CD4-positive, CD25-positive, alpha-beta regulatory T cell (primary cell): ENCODE measurements around the gene COL20A1. TPM values are rescaled to one million over a fixed set of nuclear protein-coding genes. Genes with fewer than 3 reads are reported as not detected.
"Not testable (repeated sequence)": the region's sequence is repeated elsewhere in the genome, so short reads cannot be mapped to it uniquely, and the experiment has no call there.

ENCODE experiments used
- ATAC-seq, 2 donors: fragments of 150-1000 bp; cut with Tn5 transposase; one replicate each; pipeline ENCODE4 v1.10.0; 2021; ENCODE audit warnings: low read depth in 2 of 2, moderate number of reproducible peaks in 2 of 2, moderate library complexity in 1 of 2
- DNase-seq, 3 donors: peaks; one replicate each; pipeline versions ENCODE4 v3.0.0 to v3.0.0-alpha.2; 2012 to 2022; ENCODE audit warnings: mixed read lengths in 1 of 3
- H3K27ac ChIP-seq: one replicate; pipeline ENCODE4 v1.7.0; 2013; ENCODE audit warnings: mild to moderate bottlenecking, low read length; ENCODE audit not compliant: insufficient read depth, poor library complexity, severe bottlenecking
- H3K27me3 ChIP-seq: one replicate; pipeline ENCODE4 v1.7.0; 2013; ENCODE audit warnings: low read length; ENCODE audit not compliant: control insufficient read depth, insufficient read depth
- H3K36me3 ChIP-seq: one replicate; pipeline ENCODE4 v1.7.0; 2013; ENCODE audit warnings: mild to moderate bottlenecking, low read length, moderate library complexity; ENCODE audit not compliant: control insufficient read depth, insufficient read depth
- H3K4me1 ChIP-seq: 2 replicates; pipeline ENCODE4 v1.7.0; 2013; ENCODE audit warnings: mild to moderate bottlenecking, low read length; ENCODE audit not compliant: insufficient read depth, control insufficient read depth, poor library complexity, severe bottlenecking
- H3K4me3 ChIP-seq: one replicate; pipeline ENCODE4 v1.7.0; 2013; ENCODE audit warnings: low read depth, mild to moderate bottlenecking, low read length, moderate library complexity
- H3K9me3 ChIP-seq, 2 experiments: 1 replicate in 1 of 2; 2 replicates in 1 of 2; pipeline ENCODE4 v1.7.0; 2013; ENCODE audit warnings: low read length in 2 of 2, mild to moderate bottlenecking in 1 of 2, moderate library complexity in 1 of 2; ENCODE audit not compliant: control insufficient read depth in 2 of 2
- H3K27ac Mint-ChIP-seq, 3 donors: one replicate each; pipeline ENCODE4 v1.8.0; 2020 to 2022; ENCODE audit warnings: mild to moderate bottlenecking in 3 of 3, mixed read lengths in 3 of 3, moderate library complexity in 2 of 3
- H3K27me3 Mint-ChIP-seq: one replicate; pipeline ENCODE4 v1.8.0; 2022; ENCODE audit warnings: mild to moderate bottlenecking, mixed read lengths
- H3K36me3 Mint-ChIP-seq: one replicate; pipeline ENCODE4 v1.8.0; 2020; ENCODE audit warnings: mixed read lengths
- H3K4me1 Mint-ChIP-seq, 4 donors: one replicate each; pipeline ENCODE4 v1.8.0; 2020 to 2022; ENCODE audit warnings: mixed read lengths in 4 of 4, mild to moderate bottlenecking in 1 of 4
- H3K4me3 Mint-ChIP-seq, 4 donors: one replicate each; pipeline ENCODE4 v1.8.0; 2020 to 2022; ENCODE audit warnings: mild to moderate bottlenecking in 4 of 4, mixed read lengths in 4 of 4, moderate library complexity in 3 of 4
- H3K9me3 Mint-ChIP-seq, 7 donors: one replicate each; pipeline ENCODE4 v1.8.0; 2020 to 2022; ENCODE audit warnings: mixed read lengths in 7 of 7, mild to moderate bottlenecking in 3 of 7, moderate library complexity in 2 of 7
- polyA plus RNA-seq, 4 donors: library from polyadenylated mRNA; unstranded; fragments of 300-500 nt; fragmentation: Illumina TruSeq; gene quantifications; one replicate each; pipeline ENCODE4 v1.2.3, GENCODE V29; 2021
- total RNA-seq: library from RNA; stranded (reverse); gene quantifications from one replicate; pipeline ENCODE4 v1.2.3, GENCODE V29; 2022

The COL20A1 gene
- total and polyA plus RNA-seq, 5 donors from 2014 or later, result 0.20 TPM; not detected in 4

DNA sequence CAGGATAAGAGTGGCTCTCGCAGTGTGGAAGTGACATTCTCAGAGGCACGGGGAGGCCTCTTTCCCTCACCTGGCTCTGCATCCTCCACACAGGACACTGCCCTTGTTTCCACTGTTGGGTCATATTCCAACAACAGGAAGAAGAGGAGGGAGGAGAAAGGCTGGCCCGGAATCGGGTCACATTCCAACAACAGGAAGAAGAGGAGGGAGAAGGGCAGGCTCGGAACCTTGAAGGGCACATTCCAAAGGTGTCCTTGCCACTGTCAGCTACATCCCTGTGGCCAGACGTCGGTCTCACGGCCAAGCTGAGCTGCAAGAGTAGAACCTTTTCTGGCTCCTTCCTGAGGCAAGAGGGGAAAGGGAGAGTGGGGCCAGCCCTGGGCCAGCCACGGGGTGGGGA is 42.7 kb downstream of the COL20A1 start:
- no peak for ATAC-seq
- Histone ChIP-seq H3K4me3 (no peak overlapping the region), H3K27ac (no peak overlapping the region), H3K27me3 (peaks cover 2% of the 10 kb centered on the region), H3K4me1 (no peaks in the 10 kb centered on the region), H3K36me3 (no peaks in the 10 kb centered on the region), H3K9me3 (peaks cover 7 to 10% of the 10 kb centered on the region in 2 experiments)
- no peak for DNase-seq
- Mint-ChIP-seq H3K4me1 (no peaks in the 10 kb centered on the region), H3K27ac (no peak overlapping the region), H3K4me3 (no peak overlapping the region), H3K27me3 (peaks cover 8% of the 10 kb centered on the region), H3K9me3 (peaks cover under 1 to 16% (median 6%) of the 10 kb centered on the region in 7 donors), H3K36me3 (peaks cover 6% of the 10 kb centered on the region)

DNA sequence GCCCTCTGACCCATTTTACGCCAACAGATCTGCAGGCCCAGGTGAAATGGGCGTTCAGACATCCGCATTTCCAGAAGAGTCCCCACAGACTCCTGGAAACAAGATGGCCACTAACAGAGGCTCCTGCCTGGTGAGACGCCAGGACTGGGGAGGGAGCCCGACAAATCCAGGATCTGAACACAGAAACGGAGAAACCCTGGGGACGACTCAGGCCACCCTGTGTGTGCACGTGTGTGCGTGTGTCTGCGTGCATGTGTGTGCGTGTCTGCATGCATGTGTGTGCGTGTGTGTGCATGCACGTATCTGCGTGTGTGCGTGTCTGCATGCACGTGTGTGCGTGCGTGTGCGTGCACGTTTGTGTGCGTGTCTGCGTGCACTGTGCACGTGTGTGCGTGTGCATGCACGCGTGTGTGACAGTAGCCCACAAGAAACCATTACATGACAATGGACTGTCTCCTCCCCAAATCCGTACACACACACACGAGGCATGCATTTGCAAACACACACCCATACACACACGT is 43.3 kb downstream of the COL20A1 start:
- Histone ChIP-seq H3K4me1 (no peaks in the 10 kb centered on the region), H3K9me3 (peaks cover 7 to 9% of the 10 kb centered on the region in 2 experiments), H3K27ac (no peak overlapping the region), H3K36me3 (no peaks in the 10 kb centered on the region), H3K27me3 (peaks cover 2% of the 10 kb centered on the region), H3K4me3 (no peak overlapping the region)
- no peaks in the 10 kb centered on the region for H3K4me1 Mint-ChIP-seq
- peaks cover 8% of the 10 kb centered on the region for H3K27me3 Mint-ChIP-seq
- DNase-seq (no peak), ATAC-seq (no peak)
- peaks cover 6% of the 10 kb centered on the region for H3K36me3 Mint-ChIP-seq
- H3K27ac Mint-ChIP-seq, result no peak overlapping the region
- peaks cover 2 to 16% (median 7%) of the 10 kb centered on the region in 7 donors for H3K9me3 Mint-ChIP-seq
- H3K4me3 Mint-ChIP-seq, result no peak overlapping the region

DNA sequence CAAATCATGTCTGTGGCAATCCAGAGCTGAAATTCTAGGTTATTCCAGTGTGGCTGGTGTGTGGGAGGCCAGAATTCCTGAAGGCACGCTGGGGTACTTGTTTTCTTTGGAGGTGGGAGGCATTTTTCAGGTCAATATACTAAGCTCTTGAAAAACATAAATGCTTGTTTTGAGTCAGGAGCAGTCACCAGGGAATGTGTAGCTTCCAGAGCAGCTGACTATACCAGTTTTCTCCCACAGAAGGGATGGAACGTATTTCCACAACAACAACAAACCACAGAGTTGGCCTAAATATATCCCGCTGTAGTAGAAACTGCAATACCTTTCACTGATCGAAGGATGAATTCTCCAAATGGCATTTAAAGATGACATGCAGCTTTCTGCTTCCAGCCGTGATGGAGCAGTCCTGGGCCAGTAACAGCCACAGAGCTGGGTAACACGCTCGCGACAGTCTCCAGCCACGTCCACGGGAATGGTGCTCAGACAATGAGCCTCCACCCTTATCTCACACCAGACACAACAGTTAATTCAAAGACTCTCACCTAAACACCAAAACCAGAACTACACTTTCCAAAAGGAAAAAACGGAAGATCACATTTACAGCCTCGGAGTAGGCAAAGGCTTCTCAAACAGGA is 44.9 kb downstream of the COL20A1 start:
- H3K27ac Mint-ChIP-seq, result no peak overlapping the region
- peaks cover 2 to 8% (median 3%) of the 10 kb centered on the region in 7 donors for H3K9me3 Mint-ChIP-seq
- H3K27me3 ChIP-seq, result peaks cover 2% of the 10 kb centered on the region
- H3K4me1 Mint-ChIP-seq, result no peaks in the 10 kb centered on the region
- no peak for DNase-seq
- no peak overlapping the region for H3K4me3 ChIP-seq
- no peak overlapping the region for H3K27ac ChIP-seq
- H3K36me3 ChIP-seq, result no peaks in the 10 kb centered on the region
- no peaks in the 10 kb centered on the region for H3K4me1 ChIP-seq
- ATAC-seq, result no peak
- H3K9me3 ChIP-seq, result no peaks in the 10 kb centered on the region
- H3K4me3 Mint-ChIP-seq, result no peak overlapping the region
- no peaks in the 10 kb centered on the region for H3K36me3 Mint-ChIP-seq
- H3K27me3 Mint-ChIP-seq, result no peaks in the 10 kb centered on the region

DNA sequence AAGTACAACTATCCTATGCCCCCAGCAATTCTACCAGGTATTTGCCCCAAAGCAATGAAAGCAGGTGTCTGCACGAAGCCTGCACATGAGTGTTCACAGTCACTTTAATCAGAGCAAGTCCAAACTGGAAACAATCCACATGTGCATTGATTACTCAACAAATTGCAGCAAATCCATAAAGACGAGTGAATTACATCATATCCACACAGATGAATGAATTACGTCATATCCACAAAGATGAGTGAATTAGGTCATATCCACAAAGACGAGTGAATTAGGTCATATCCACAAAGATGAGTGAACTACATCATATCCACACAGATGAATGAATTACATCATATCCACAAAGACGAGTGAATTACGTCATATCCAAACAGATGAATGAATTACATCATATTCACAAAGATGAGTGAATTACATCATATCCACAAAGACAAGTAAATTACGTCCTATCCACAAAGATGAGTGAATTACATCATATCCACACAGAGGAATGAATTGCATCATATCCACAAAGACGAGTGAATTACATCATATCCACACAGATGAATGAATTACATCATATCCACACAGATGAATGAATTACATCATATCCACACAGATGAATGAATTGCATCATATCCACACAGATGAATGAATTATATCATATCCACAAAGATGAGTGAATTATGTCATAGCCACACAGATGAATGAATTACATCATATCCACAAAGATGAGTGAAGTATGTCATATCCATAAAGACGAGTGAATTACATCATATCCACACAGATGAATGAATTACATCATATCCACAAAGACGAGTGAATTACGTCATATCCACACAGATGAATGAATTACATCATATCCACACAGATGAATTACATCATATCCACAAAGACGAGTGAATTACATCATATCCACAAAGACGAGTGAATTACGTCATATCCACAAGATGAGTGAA is 46.4 kb downstream of the COL20A1 start:
- not testable (repeated sequence) for H3K36me3 ChIP-seq, H3K4me1 ChIP-seq, H3K27ac Mint-ChIP-seq, H3K27ac ChIP-seq, H3K4me1 Mint-ChIP-seq, ATAC-seq, H3K36me3 Mint-ChIP-seq, DNase-seq, H3K4me3 ChIP-seq, H3K9me3 ChIP-seq, H3K27me3 Mint-ChIP-seq, H3K9me3 Mint-ChIP-seq, H3K4me3 Mint-ChIP-seq, H3K27me3 ChIP-seq

DNA sequence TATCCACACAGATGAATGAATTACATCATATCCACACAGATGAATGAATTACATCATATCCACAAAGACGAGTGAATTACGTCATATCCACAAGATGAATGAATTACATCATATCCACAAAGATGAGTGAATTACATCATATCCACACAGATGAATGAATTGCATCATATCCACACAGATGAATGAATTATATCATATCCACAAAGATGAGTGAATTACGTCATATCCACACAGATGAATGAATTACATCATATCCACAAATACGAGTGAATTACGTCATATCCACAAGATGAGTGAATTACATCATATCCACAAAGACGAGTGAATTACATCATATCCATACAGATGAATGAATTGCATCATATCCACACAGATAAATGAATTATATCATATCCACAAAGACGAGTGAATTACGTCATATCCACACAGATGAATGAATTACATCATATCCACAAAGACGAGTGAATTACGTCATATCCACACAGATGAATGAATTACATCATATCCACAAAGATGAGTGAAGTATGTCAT is 47.2 kb downstream of the COL20A1 start:
- H3K4me3 ChIP-seq, H3K4me1 Mint-ChIP-seq, DNase-seq, H3K27ac Mint-ChIP-seq, H3K27me3 ChIP-seq, H3K4me1 ChIP-seq, H3K27me3 Mint-ChIP-seq, H3K27ac ChIP-seq, H3K9me3 Mint-ChIP-seq, H3K4me3 Mint-ChIP-seq, H3K36me3 ChIP-seq, ATAC-seq, H3K36me3 Mint-ChIP-seq, H3K9me3 ChIP-seq: not testable (repeated sequence)

DNA sequence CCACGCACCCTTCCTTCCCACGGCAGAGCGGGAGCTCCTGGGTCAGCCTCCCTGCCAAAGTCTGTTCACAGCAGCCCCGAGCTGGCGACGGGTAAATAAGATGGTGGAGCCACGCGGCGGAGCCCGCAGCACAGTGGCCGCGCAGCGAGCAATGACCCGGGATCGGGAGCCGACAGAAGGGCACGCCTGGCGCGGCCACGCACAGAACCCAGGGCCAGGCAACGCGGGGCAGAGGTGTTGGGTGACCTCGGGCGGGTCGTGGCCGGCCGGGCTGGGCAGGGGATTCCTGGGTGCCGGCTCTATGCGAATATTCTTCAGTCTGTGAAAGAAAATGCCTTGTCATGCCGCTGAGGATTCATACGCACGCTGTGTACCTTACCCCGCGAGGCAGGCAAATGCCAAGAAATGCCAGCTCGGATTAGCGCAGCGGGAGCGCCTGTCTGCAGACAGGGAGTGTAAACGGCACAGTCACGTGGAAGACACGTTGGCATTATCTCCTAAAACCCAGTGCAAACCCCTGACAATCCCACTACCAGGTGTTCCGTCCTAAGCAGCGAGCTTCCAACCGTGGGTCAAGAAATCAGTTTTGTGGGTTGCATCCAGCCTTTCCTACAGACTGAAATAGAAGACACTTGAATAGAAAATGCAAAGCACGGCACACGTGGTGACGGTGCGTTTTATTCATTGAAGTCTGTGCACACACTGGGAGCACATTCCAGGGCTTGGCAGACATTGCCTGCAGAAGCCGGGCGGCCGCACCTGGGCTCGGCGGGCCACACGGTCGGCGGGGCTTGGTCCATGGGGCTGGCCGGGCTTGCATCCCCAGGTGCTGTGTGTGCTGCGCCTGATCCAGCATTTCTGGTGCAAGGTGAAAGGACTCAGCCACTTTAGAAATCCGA is 49.8 kb downstream of the COL20A1 start:
- no peaks in the 10 kb centered on the region for H3K36me3 ChIP-seq
- DNase-seq, result no peak
- H3K9me3 Mint-ChIP-seq, result peaks cover 0 to 5% (median 3%) of the 10 kb centered on the region in 7 donors

More for the DNA sequence above, 49.8 kb downstream of the COL20A1 start:
- H3K27ac ChIP-seq, result no peak overlapping the region
- H3K27me3 ChIP-seq, result no peaks in the 10 kb centered on the region
- H3K4me1 Mint-ChIP-seq, result no peaks in the 10 kb centered on the region
- H3K27me3 Mint-ChIP-seq, result no peaks in the 10 kb centered on the region
- no peak for ATAC-seq
- no peaks in the 10 kb centered on the region for H3K9me3 ChIP-seq
- H3K36me3 Mint-ChIP-seq, result no peaks in the 10 kb centered on the region
- no peak overlapping the region for H3K27ac Mint-ChIP-seq
- H3K4me3 ChIP-seq, result no peak overlapping the region
- no peak overlapping the region for H3K4me3 Mint-ChIP-seq
- H3K4me1 ChIP-seq, result no peaks in the 10 kb centered on the region
